ENCODE data around the gene MAPK12. TPM values are rescaled to one million over a fixed set of nuclear protein-coding genes. Genes with fewer than 3 reads are reported as not detected.
A peak's percentile ranks its signal among the peaks of the same experiment; 100 is the strongest.

The MAPK12 gene
- total RNA-seq, 1 donor from 2014 or later: 25.5 TPM

GRCh38 chr22:50247748-50248147 is 13.7 kb downstream of the MAPK12 start:
- DNase-seq (ENCODE audit: low read depth): no peak
- TF ChIP-seq CTCF (IDR thresholded peaks at IDR 0.05; ENCODE audit: insufficient read depth, low read length, poor library complexity, severe bottlenecking): no peak
- Histone ChIP-seq H3K4me3 (ENCODE audit: low read depth, low read length) (no peak overlapping the region), H3K27me3 (ENCODE audit: control insufficient read depth, insufficient read depth, low read length) (no peaks in the 10 kb centered on the region), H3K36me3 (ENCODE audit: control insufficient read depth, insufficient read depth, low read length) (peaks cover 4% of the 10 kb centered on the region)

- no peak overlapping the region for H3K4me3 ChIP-seq (ENCODE audit: low read depth, low read length)
- peaks cover 4% of the 10 kb centered on the region for H3K36me3 ChIP-seq (ENCODE audit: control insufficient read depth, insufficient read depth, low read length)
- no peaks in the 10 kb centered on the region for H3K27me3 ChIP-seq (ENCODE audit: control insufficient read depth, insufficient read depth, low read length)
- no peak for TF ChIP-seq CTCF (IDR thresholded peaks at IDR 0.05; ENCODE audit: insufficient read depth, low read length, poor library complexity, severe bottlenecking)
- DNase-seq (ENCODE audit: low read depth): no peak
These were observed 15.0 kb downstream of the MAPK12 start for GRCh38 chr22:50246242-50247175.

GRCh38 chr22:50245214-50246072 is 16.0 kb downstream of the MAPK12 start:
- no peak for DNase-seq (ENCODE audit: low read depth)
- Histone ChIP-seq H3K27me3 (ENCODE audit: control insufficient read depth, insufficient read depth, low read length) (no peaks in the 10 kb centered on the region), H3K36me3 (ENCODE audit: control insufficient read depth, insufficient read depth, low read length) (peaks cover 4% of the 10 kb centered on the region), H3K4me3 (ENCODE audit: low read depth, low read length) (peak overlapping the region; percentile 71)
- TF ChIP-seq CTCF (IDR thresholded peaks at IDR 0.05; ENCODE audit: insufficient read depth, low read length, poor library complexity, severe bottlenecking): no peak

GRCh38 chr22:50244420-50245213 is 16.9 kb downstream of the MAPK12 start, which contains the start of gene TUBGCP6:
TSS of gene TUBGCP6 (minus strand) at chr22:50245023. CDS start at chr22:50244459, 564 bp downstream.
- Histone ChIP-seq H3K4me3 (ENCODE audit: low read depth, low read length) (peak within 1 kb of the TSS; percentile 71), H3K27me3 (ENCODE audit: control insufficient read depth, insufficient read depth, low read length) (no peaks in the 10 kb centered on the region), H3K36me3 (ENCODE audit: control insufficient read depth, insufficient read depth, low read length) (peaks cover 6% of the 10 kb centered on the region)
- DNase-seq (ENCODE audit: low read depth): peak; percentile 64
- peak; percentile 18 for TF ChIP-seq CTCF (IDR thresholded peaks at IDR 0.05; ENCODE audit: insufficient read depth, low read length, poor library complexity, severe bottlenecking)

GRCh38 chr22:50243685-50244419 is 17.6 kb downstream of the MAPK12 start:
- no peak for DNase-seq (ENCODE audit: low read depth)
- no peak for TF ChIP-seq CTCF (IDR thresholded peaks at IDR 0.05; ENCODE audit: insufficient read depth, low read length, poor library complexity, severe bottlenecking)
- Histone ChIP-seq H3K36me3 (ENCODE audit: control insufficient read depth, insufficient read depth, low read length) (peaks cover 6% of the 10 kb centered on the region), H3K4me3 (ENCODE audit: low read depth, low read length) (peak overlapping the region; percentile 71), H3K27me3 (ENCODE audit: control insufficient read depth, insufficient read depth, low read length) (no peaks in the 10 kb centered on the region)
